Measurements from ENCODE around the gene RDH13. TPM values are rescaled to one million over a fixed set of nuclear protein-coding genes. Genes with fewer than 3 reads are reported as not detected.
"Not testable (repeated sequence)": the region's sequence is repeated elsewhere in the genome, so short reads cannot be mapped to it uniquely, and the experiment has no call there.

Gene RDH13
- total and polyA plus RNA-seq, 4 donors: 8.9 to 11.7 (median 9.5) TPM

GRCh38 chr19:55027472-55028337, 35.2 kb downstream of the RDH13 start (continued):
- TF ChIP-seq REST (IDR thresholded peaks at IDR 0.05): no peak

DNA sequence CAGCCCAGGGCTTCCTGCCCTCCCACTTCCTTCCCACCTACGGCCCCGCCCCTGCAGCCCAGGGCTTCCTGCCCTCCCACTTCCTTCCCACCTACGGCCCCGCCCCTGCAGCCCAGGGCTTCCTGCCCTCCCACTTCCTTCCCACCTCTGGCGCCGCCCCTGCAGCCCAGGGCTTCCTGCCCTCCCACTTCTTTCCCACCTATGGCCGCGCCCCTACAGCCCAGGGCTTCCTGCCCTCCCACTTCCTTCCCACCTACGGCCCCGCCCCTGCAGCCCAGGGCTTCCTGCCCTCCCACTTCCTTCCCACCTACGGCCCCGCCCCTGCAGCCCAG, 35.8 kb downstream of the RDH13 start:
- not testable (repeated sequence) for H3K36me3 ChIP-seq (ENCODE audit: control insufficient read depth in 4 of 4, insufficient read depth in 3 of 4, low read depth in 1 of 4, low read length in 3 of 4); H3K27ac ChIP-seq (ENCODE audit: low read depth in 1 of 2, low read length in 2 of 2); H3K4me1 ChIP-seq (ENCODE audit: control insufficient read depth in 4 of 4, insufficient read depth in 4 of 4, low read length in 3 of 4); H3K4me3 ChIP-seq (ENCODE audit: low read depth in 1 of 3, low read length in 3 of 3); H3K9me3 ChIP-seq (ENCODE audit: control insufficient read depth in 4 of 4, low read length in 3 of 4); H3K9ac ChIP-seq (ENCODE audit: low read depth in 1 of 2, low read length in 2 of 2); DNase-seq (ENCODE audit: low spot score); H3K27me3 ChIP-seq (ENCODE audit: control insufficient read depth in 4 of 4, insufficient read depth in 4 of 4, low read length in 3 of 4)
- 84% methylated on average over 10 of the region's 12 CpGs for WGBS

- no peaks in the 10 kb centered on the region for H3K4me1 ChIP-seq (ENCODE audit: control insufficient read depth in 4 of 4, insufficient read depth in 4 of 4, low read length in 3 of 4)
- 89% methylated on average over 11 of the region's 11 CpGs for WGBS
- TF ChIP-seq RAD21 (IDR thresholded peaks at IDR 0.05) (no peak), CTCF (IDR thresholded peaks at IDR 0.05; ENCODE audit: low read depth, low read length, missing input control) (no peak), EGR1 (IDR thresholded peaks at IDR 0.05; ENCODE audit: low read depth in 2 of 2) (no peak), SP1 (IDR thresholded peaks at IDR 0.05) (no peak), FOXA2 (IDR thresholded peaks at IDR 0.05) (no peak), ATF3 (IDR thresholded peaks at IDR 0.05) (no peak), ZBTB33 (IDR thresholded peaks at IDR 0.05) (no peak), REST (IDR thresholded peaks at IDR 0.05) (no peak), NR2F2 (IDR thresholded peaks at IDR 0.05) (no peak), TAF1 (conservative IDR thresholded peaks at IDR 0.05) (no peak), YY1 (IDR thresholded peaks at IDR 0.05) (no peak), HNF4A (conservative IDR thresholded peaks at IDR 0.05) (no peak)
Observed at GRCh38 chr19:55024111-55024510, 38.8 kb downstream of the RDH13 start.

GRCh38 chr19:55020351-55020750, 42.6 kb downstream of the RDH13 start:
- H3K9ac ChIP-seq (ENCODE audit: low read depth in 1 of 2, low read length in 2 of 2); H3K27ac ChIP-seq (ENCODE audit: low read depth in 1 of 2, low read length in 2 of 2); H3K27me3 ChIP-seq (ENCODE audit: control insufficient read depth in 4 of 4, insufficient read depth in 4 of 4, low read length in 3 of 4); H3K36me3 ChIP-seq (ENCODE audit: control insufficient read depth in 4 of 4, insufficient read depth in 3 of 4, low read depth in 1 of 4, low read length in 3 of 4); H3K4me1 ChIP-seq (ENCODE audit: control insufficient read depth in 4 of 4, insufficient read depth in 4 of 4, low read length in 3 of 4); H3K9me3 ChIP-seq (ENCODE audit: control insufficient read depth in 4 of 4, low read length in 3 of 4); DNase-seq (ENCODE audit: low spot score); H3K4me3 ChIP-seq (ENCODE audit: low read depth in 1 of 3, low read length in 3 of 3): not testable (repeated sequence)

More at GRCh38 chr19:55024111-55024510, 38.8 kb downstream of the RDH13 start:
- DNase-seq (ENCODE audit: low spot score): no peak
- no peak overlapping the region for H3K27ac ChIP-seq (ENCODE audit: low read depth in 1 of 2, low read length in 2 of 2)
- H3K9ac ChIP-seq (ENCODE audit: low read depth in 1 of 2, low read length in 2 of 2): no peak overlapping the region
- H3K27me3 ChIP-seq (ENCODE audit: control insufficient read depth in 4 of 4, insufficient read depth in 4 of 4, low read length in 3 of 4): no peaks in the 10 kb centered on the region
- no peak overlapping the region for H3K4me3 ChIP-seq (ENCODE audit: low read depth in 1 of 3, low read length in 3 of 3)
- H3K9me3 ChIP-seq (ENCODE audit: control insufficient read depth in 4 of 4, low read length in 3 of 4): no peaks in the 10 kb centered on the region
- no peaks in the 10 kb centered on the region for H3K36me3 ChIP-seq (ENCODE audit: control insufficient read depth in 4 of 4, insufficient read depth in 3 of 4, low read depth in 1 of 4, low read length in 3 of 4)
